NCI-H1417 treated with DMSO at 0.1 percent for 48 hours (cell line): Measurements from ENCODE around the gene MICU1.
"Not testable (repeated sequence)": the region's sequence is repeated elsewhere in the genome, so short reads cannot be mapped to it uniquely, and the experiment has no call there.

ENCODE experiments used
- DNase-seq: peaks from one replicate; lab custom pipeline; 2025; lab: John Stamatoyannopoulos, UW

The MICU1 gene

GRCh38 chr10:72503694-72504438, 122.0 kb downstream of the MICU1 start:
- DNase-seq, result no peak

GRCh38 chr10:72503241-72503640, 122.6 kb downstream of the MICU1 start:
- no peak for DNase-seq

GRCh38 chr10:72502581-72502980, 123.3 kb downstream of the MICU1 start:
- DNase-seq, result no peak

GRCh38 chr10:72499701-72500100, 126.2 kb downstream of the MICU1 start:
- no peak for DNase-seq

- DNase-seq, result no peak
Observed at GRCh38 chr10:72490951-72491350, 134.9 kb downstream of the MICU1 start.

GRCh38 chr10:72487521-72487920, 138.4 kb downstream of the MICU1 start:
- DNase-seq, result no peak

GRCh38 chr10:72487116-72487515, 138.8 kb downstream of the MICU1 start:
- DNase-seq, result no peak

- DNase-seq, result no peak
Observed at GRCh38 chr10:72485701-72486100, 140.2 kb downstream of the MICU1 start.

GRCh38 chr10:72484521-72484920, 141.4 kb downstream of the MICU1 start:
- no peak for DNase-seq

GRCh38 chr10:72483471-72483870, 142.4 kb downstream of the MICU1 start:
- DNase-seq, result no peak

- no peak for DNase-seq
Observed at GRCh38 chr10:72480861-72481260, 145.0 kb downstream of the MICU1 start.

GRCh38 chr10:72477463-72477862, 148.4 kb downstream of the MICU1 start:
- DNase-seq, result no peak

- no peak for DNase-seq
Observed at GRCh38 chr10:72472306-72472705, 153.6 kb downstream of the MICU1 start.

GRCh38 chr10:72470666-72471065, 155.2 kb downstream of the MICU1 start:
- DNase-seq, result no peak

- not testable (repeated sequence) for DNase-seq
Observed at GRCh38 chr10:72467064-72467463, 158.8 kb downstream of the MICU1 start.

GRCh38 chr10:72466018-72466417, 159.9 kb downstream of the MICU1 start:
- no peak for DNase-seq

GRCh38 chr10:72464438-72464837, 161.4 kb downstream of the MICU1 start:
- no peak for DNase-seq

- DNase-seq, result no peak
Observed at GRCh38 chr10:72462261-72462660, 163.6 kb downstream of the MICU1 start.

GRCh38 chr10:72461085-72461484, 164.8 kb downstream of the MICU1 start:
- DNase-seq, result no peak

- no peak for DNase-seq
Observed at GRCh38 chr10:72460284-72460876, 165.5 kb downstream of the MICU1 start.

GRCh38 chr10:72459301-72459700, 166.6 kb downstream of the MICU1 start:
- DNase-seq, result no peak

- DNase-seq, result no peak
Observed at GRCh38 chr10:72455889-72456595, 169.8 kb downstream of the MICU1 start.

GRCh38 chr10:72449941-72450441, 175.9 kb downstream of the MICU1 start:
- no peak for DNase-seq
